NT2/D1 (cell line): ENCODE measurements around the gene PTPRJ.

ENCODE experiments used
- SUZ12 ChIP-seq: IDR thresholded peaks from 2 replicates; pipeline ENCODE4 v1.6.1; 2011; ENCODE audit not compliant: insufficient read length, insufficient read depth; ENCODE audit errors: extremely low read depth
- ZNF274 ChIP-seq: IDR thresholded peaks from 2 replicates; pipeline ENCODE4 v1.6.1; 2011; ENCODE audit warnings: mild to moderate bottlenecking, low read depth, low read length

DNA sequence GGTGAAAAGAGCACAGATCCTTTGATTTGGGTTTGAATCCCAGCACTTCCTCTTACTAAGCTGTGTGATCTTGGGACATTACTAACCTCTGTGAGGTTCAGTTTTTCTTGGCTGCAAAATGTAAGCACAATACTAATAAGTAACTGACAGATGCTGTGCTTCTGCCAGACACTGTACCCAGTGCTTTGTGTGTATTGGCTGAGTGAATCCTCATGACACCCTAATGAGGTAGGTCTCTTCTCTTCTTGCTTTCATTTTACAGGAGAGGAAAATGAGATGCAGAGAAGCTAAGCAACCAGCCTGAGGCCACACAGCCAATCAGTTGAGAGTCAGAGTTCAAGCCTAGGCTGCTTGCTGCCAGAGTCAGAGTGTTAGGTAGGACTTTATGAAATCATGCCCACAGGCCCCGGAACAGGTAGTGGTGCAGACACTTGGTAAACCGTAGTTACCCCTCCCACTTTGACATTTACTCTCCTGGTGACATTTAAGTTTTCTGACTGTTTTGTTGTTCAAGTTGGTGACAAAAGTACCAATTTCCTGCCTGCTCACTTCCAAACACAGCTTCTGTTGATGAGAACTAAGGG is 21.2 kb downstream of the PTPRJ start:
- TF ChIP-seq ZNF274 (no peak), SUZ12 (no peak)
